GM23338 (cell line): ENCODE measurements around the gene NPFF. TPM values are rescaled to one million over a fixed set of nuclear protein-coding genes. Genes with fewer than 3 reads are reported as not detected.

Experiments used
- ATAC-seq: fragments of 200-7000 bp; cut with Tn5 transposase; 3 replicates; pipeline ENCODE4 v1.9.1; 2020
- DNase-seq: peaks from one replicate; pipeline ENCODE4 v3.0.0-alpha.2; 2015; ENCODE audit warnings: low spot score
- H2AFZ ChIP-seq: fragments of 200-600 bp; sonication (generic); 2 replicates; pipeline ENCODE4 v1.8.0; 2016; ENCODE audit warnings: antibody characterized with exemption, mild to moderate bottlenecking, moderate library complexity
- H3F3A ChIP-seq: fragments of 200-600 bp; sonication (generic); replicated peaks from 2 replicates; pipeline ENCODE4 v1.8.0; 2017; ENCODE audit warnings: antibody characterized with exemption, mixed run types, low read depth
- H3K27ac ChIP-seq: fragments of 200-600 bp; sonication (generic); 2 replicates; pipeline ENCODE4 v1.6.1; 2016; ENCODE audit warnings: low read depth
- H3K27me3 ChIP-seq: fragments of 200-600 bp; sonication (generic); 2 replicates; pipeline ENCODE4 v1.8.0; 2016; ENCODE audit warnings: mild to moderate bottlenecking, mixed run types, moderate library complexity; ENCODE audit not compliant: insufficient read depth
- H3K36me3 ChIP-seq: fragments of 200-600 bp; sonication (generic); 2 replicates; pipeline ENCODE4 v1.8.0; 2016; ENCODE audit warnings: mild to moderate bottlenecking; ENCODE audit not compliant: insufficient read depth
- H3K4me1 ChIP-seq: fragments of 200-600 bp; sonication (generic); 2 replicates; pipeline ENCODE4 v1.8.0; 2016; ENCODE audit warnings: mild to moderate bottlenecking, moderate library complexity; ENCODE audit not compliant: insufficient read depth
- H3K4me2 ChIP-seq: fragments of 200-600 bp; sonication (generic); 2 replicates; pipeline ENCODE4 v1.7.1; 2017; ENCODE audit warnings: mixed run types
- H3K4me3 ChIP-seq: fragments of 200-600 bp; sonication (generic); 2 replicates; pipeline ENCODE4 v1.6.1; 2016; ENCODE audit warnings: mixed run types
- H3K79me2 ChIP-seq: fragments of 200-600 bp; sonication (generic); replicated peaks from 2 replicates; pipeline ENCODE4 v1.8.0; 2017; ENCODE audit warnings: mild to moderate bottlenecking; ENCODE audit not compliant: insufficient read depth
- H3K9me2 ChIP-seq: fragments of 200-600 bp; sonication (generic); 2 replicates; pipeline ENCODE4 v1.8.0; 2017; ENCODE audit not compliant: insufficient read depth
- H4K20me1 ChIP-seq: fragments of 200-600 bp; sonication (generic); replicated peaks from 2 replicates; pipeline ENCODE4 v1.8.0; 2017; ENCODE audit warnings: mild to moderate bottlenecking; ENCODE audit not compliant: insufficient read depth
- H3K27ac Mint-ChIP-seq: 2 replicates; pipeline ENCODE4 v1.8.0; 2020; ENCODE audit warnings: inconsistent platforms, mild to moderate bottlenecking, moderate library complexity, mixed read lengths
- H3K27me3 Mint-ChIP-seq: 3 replicates; pipeline ENCODE4 v1.8.0; 2022; ENCODE audit warnings: low read depth, mild to moderate bottlenecking, moderate library complexity, mixed read lengths, inconsistent platforms; ENCODE audit not compliant: insufficient read depth, poor library complexity
- H3K36me3 Mint-ChIP-seq: 3 replicates; pipeline ENCODE4 v1.8.0; 2021; ENCODE audit warnings: low read depth, mild to moderate bottlenecking, inconsistent platforms, moderate library complexity, mixed read lengths
- H3K4me1 Mint-ChIP-seq: 3 replicates; pipeline ENCODE4 v1.8.0; 2020; ENCODE audit warnings: mild to moderate bottlenecking, inconsistent platforms, mixed read lengths
- H3K4me3 Mint-ChIP-seq: 3 replicates; pipeline ENCODE4 v1.8.0; 2021; ENCODE audit warnings: moderate library complexity, mild to moderate bottlenecking, inconsistent platforms, mixed read lengths
- H3K9me3 Mint-ChIP-seq: 3 replicates; pipeline ENCODE4 v1.8.0; 2020; ENCODE audit warnings: moderate library complexity, mild to moderate bottlenecking, inconsistent platforms, mixed read lengths
- ETS1 ChIP-seq: IDR thresholded peaks from 2 replicates; pipeline ENCODE4 v1.6.1; 2016; ENCODE audit warnings: antibody characterized with exemption
- EZH2phosphoT487 ChIP-seq: fragments of 200-600 bp; sonication (generic); IDR thresholded peaks from one replicate; pipeline ENCODE4 v1.8.1; 2018; ENCODE audit warnings: antibody characterized with exemption; ENCODE audit not compliant: unreplicated experiment
- JUNB ChIP-seq: IDR thresholded peaks from one replicate; pipeline ENCODE4 v1.6.1; 2016; ENCODE audit warnings: antibody characterized with exemption; ENCODE audit not compliant: unreplicated experiment
- NANOG ChIP-seq: IDR thresholded peaks from 2 replicates; pipeline ENCODE4 v1.6.1; 2016; ENCODE audit warnings: antibody characterized with exemption, borderline replicate concordance
- POLR2AphosphoS5 ChIP-seq: IDR thresholded peaks from 2 replicates; pipeline ENCODE4 v1.6.1; 2016; ENCODE audit warnings: antibody characterized with exemption, low read depth
- STAT1 ChIP-seq: IDR thresholded peaks from one replicate; pipeline ENCODE4 v1.6.1; 2016; ENCODE audit warnings: antibody characterized with exemption; ENCODE audit not compliant: unreplicated experiment
- polyA plus RNA-seq: library from polyadenylated mRNA; unstranded; fragments of >200 nt; fragmentation: Nextera tagmentation; extraction: Ambion mirVana; gene quantifications from 2 replicates; pipeline ENCODE4 v1.2.1, GENCODE V29; 2016
- total RNA-seq: library from RNA; depleted of rRNA; stranded (reverse); fragments of >200 nt; shearing (Covaris generic); gene quantifications from 2 replicates; pipeline ENCODE4 v1.2.3, GENCODE V29; 2014

Gene NPFF
- total and polyA plus RNA-seq, 2 experiments from 2014 or later: 0.69 to 0.71 TPM

GRCh38 chr12:53502331-53502730 lies 5.0 kb downstream of the NPFF start:
- H3K9me3 Mint-ChIP-seq: peaks cover 3% of the 10 kb centered on the region
- peaks cover 35% of the 10 kb centered on the region for H3K36me3 Mint-ChIP-seq
- DNase-seq (no peak), ATAC-seq (no peak)
- H3K4me2 ChIP-seq: peak overlapping the region; percentile 72
- no peaks in the 10 kb centered on the region for H4K20me1 ChIP-seq
- peaks cover 7% of the 10 kb centered on the region for H3F3A ChIP-seq
- no peaks in the 10 kb centered on the region for H3K9me2 ChIP-seq
- peaks cover 25% of the 10 kb centered on the region for H3K4me1 ChIP-seq
- no peak overlapping the region for H3K27ac ChIP-seq
- TF ChIP-seq ETS1 (no peak), STAT1 (no peak), NANOG (no peak), JUNB (no peak), EZH2phosphoT487 (no peak)
- peak overlapping the region; percentile 79 for H3K4me3 Mint-ChIP-seq
- no peaks in the 10 kb centered on the region; the same call in 1 of the 2 replicates for H3K36me3 ChIP-seq
- peak overlapping the region; percentile 97; the same call in 1 of the 2 replicates for H3K27ac Mint-ChIP-seq
- H3K4me3 ChIP-seq: peak overlapping the region; percentile 68; the same call in 1 of the 2 replicates
- no peaks in the 10 kb centered on the region for H3K27me3 ChIP-seq
- H3K4me1 Mint-ChIP-seq: peaks cover 34% of the 10 kb centered on the region
- peaks cover 29% of the 10 kb centered on the region for H3K27me3 Mint-ChIP-seq
- H3K79me2 ChIP-seq: peaks cover 24% of the 10 kb centered on the region
- no peak overlapping the region for H2AFZ ChIP-seq

- no peaks in the 10 kb centered on the region; the same call in 1 of the 2 replicates for H3K36me3 ChIP-seq
- peaks cover 7% of the 10 kb centered on the region for H3F3A ChIP-seq
- peak overlapping the region; percentile 97 for H3K27ac Mint-ChIP-seq
- H3K4me1 ChIP-seq: peaks cover 25% of the 10 kb centered on the region
- no peak; the same call in 1 of the 2 replicates for TF ChIP-seq ETS1
- peak; percentile 12; the same call in 1 of the 2 replicates for TF ChIP-seq POLR2AphosphoS5
- DNase-seq (no peak), ATAC-seq (no peak)
- no peaks in the 10 kb centered on the region for H3K9me2 ChIP-seq
- no peaks in the 10 kb centered on the region for H3K27me3 ChIP-seq
- peak overlapping the region; percentile 68 for H3K4me3 ChIP-seq
- H3K27me3 Mint-ChIP-seq: peaks cover 25% of the 10 kb centered on the region
- H4K20me1 ChIP-seq: no peaks in the 10 kb centered on the region
- H3K4me2 ChIP-seq: peak overlapping the region; percentile 72
- H3K9me3 Mint-ChIP-seq: peaks cover 3% of the 10 kb centered on the region
- peaks cover 35% of the 10 kb centered on the region for H3K4me1 Mint-ChIP-seq
- peak overlapping the region; percentile 86; the same call in 1 of the 2 replicates for H3K27ac ChIP-seq
- H3K36me3 Mint-ChIP-seq: peaks cover 29% of the 10 kb centered on the region
- peak overlapping the region; percentile 79 for H3K4me3 Mint-ChIP-seq
- H2AFZ ChIP-seq: peak overlapping the region; percentile 88; the same call in 1 of the 2 replicates
- H3K79me2 ChIP-seq: peaks cover 29% of the 10 kb centered on the region
Measured at GRCh38 chr12:53501615-53502181, 5.6 kb downstream of the NPFF start.
